Prostate gland (tissue), 2 donors: Measurements from ENCODE around the gene TEX38. TPM values are rescaled to one million over a fixed set of nuclear protein-coding genes. Genes with fewer than 3 reads are reported as not detected.
"Not testable (repeated sequence)": the region's sequence is repeated elsewhere in the genome, so short reads cannot be mapped to it uniquely, and the experiment has no call there.

Source experiments
- DNase-seq: peaks from one replicate; pipeline ENCODE4 v3.0.0-alpha.2; 2019; ENCODE audit warnings: low spot score
- H3K27ac ChIP-seq, 2 donors: fragments of 200-600 bp; sonication (generic); 2 replicates each; pipeline ENCODE4 v1.5.1; 2017 to 2019
- H3K27me3 ChIP-seq: fragments of 200-600 bp; sonication (generic); replicated peaks from 2 replicates; pipeline ENCODE4 v1.5.1; 2019; ENCODE audit not compliant: insufficient read depth
- H3K36me3 ChIP-seq, 2 donors: fragments of 200-600 bp; sonication (generic); 1 replicate in 1 of 2; 2 replicates in 1 of 2; pipeline versions ENCODE4 v1.5.1 to v1.8.1; 2017 to 2019
- H3K4me1 ChIP-seq: fragments of 200-600 bp; sonication (generic); replicated peaks from 2 replicates; pipeline ENCODE4 v1.5.1; 2019
- H3K4me3 ChIP-seq, 2 donors: fragments of 200-600 bp; sonication (generic); 2 replicates each; pipeline ENCODE4 v1.5.1; 2017 to 2019
- H3K9me3 ChIP-seq: fragments of 200-600 bp; sonication (generic); 2 replicates; pipeline ENCODE4 v1.5.1; 2017
- CTCF ChIP-seq, 4 experiments: fragments of 200-600 bp in 2 of 4; fragments of 450-650 bp in 2 of 4; sonication (generic) in 2 of 4; IDR thresholded peaks; 1 replicate in 3 of 4; 2 replicates in 1 of 4; pipeline ENCODE4 v1.5.1; 2016 to 2019; ENCODE audit warnings: antibody characterized with exemption in 4 of 4, mild to moderate bottlenecking in 2 of 4, moderate library complexity in 2 of 4
- POLR2A ChIP-seq: fragments of 450-650 bp; IDR thresholded peaks from one replicate; pipeline ENCODE4 v1.6.1; 2016; ENCODE audit warnings: antibody characterized with exemption, mild to moderate bottlenecking
- POLR2AphosphoS5 ChIP-seq: sonication (generic); formaldehyde crosslinking; IDR thresholded peaks from one replicate; pipeline ENCODE4 v1.6.1; 2017; ENCODE audit warnings: antibody characterized with exemption
- WGBS: methylation state at CpG from one replicate; pipeline ENCODE4 v1.1.5; 2018; 5-methylcytosine and 5-hydroxymethylcytosine counted together
- intact Hi-C: fragments of 100-400 bp; cut with DNase I; formaldehyde crosslinking; loops from one replicate; pipeline ENCODE4 v1.14.2; 2022
- total RNA-seq, 2 donors: library from RNA; depleted of rRNA; stranded (reverse); fragments of >200 nt; gene quantifications; one replicate each; pipeline ENCODE4 v1.1.0, GENCODE V29; 2016

TEX38 gene
- total RNA-seq, 2 donors from 2014 or later, result 30.6 TPM; not detected in 1

GRCh38 chr1:46649764-46650163, 21.9 kb upstream of the TEX38 start:
- WGBS, result 98% methylated on average over 2 of the region's 2 CpGs
- H3K27ac ChIP-seq, result no peak overlapping the region
- TF ChIP-seq POLR2A (no peak), CTCF (IDR thresholded peaks at IDR 0.05) (no peak), POLR2AphosphoS5 (no peak)
- H3K4me1 ChIP-seq, result no peaks in the 10 kb centered on the region
- no peak for DNase-seq
- intact Hi-C loops, result no loop called here
- H3K36me3 ChIP-seq, result no peaks in the 10 kb centered on the region
- H3K4me3 ChIP-seq, result no peak overlapping the region
- no peaks in the 10 kb centered on the region for H3K9me3 ChIP-seq
- H3K27me3 ChIP-seq, result no peaks in the 10 kb centered on the region

- no peak for DNase-seq
- Histone ChIP-seq H3K9me3 (no peaks in the 10 kb centered on the region), H3K4me1 (no peaks in the 10 kb centered on the region), H3K27ac (no peak overlapping the region), H3K36me3 (no peaks in the 10 kb centered on the region), H3K4me3 (no peak overlapping the region), H3K27me3 (no peaks in the 10 kb centered on the region)
- intact Hi-C loops, result no loop called here
- 99% methylated on average over 3 of the region's 3 CpGs for WGBS
- no peak for TF ChIP-seq CTCF (IDR thresholded peaks at IDR 0.05)
- no peak for TF ChIP-seq POLR2A
- TF ChIP-seq POLR2AphosphoS5, result no peak
Measured at GRCh38 chr1:46650491-46650890, 21.2 kb upstream of the TEX38 start.

- 92% methylated on average over 3 of the region's 3 CpGs for WGBS
Measured at GRCh38 chr1:46651152-46651551, 20.5 kb upstream of the TEX38 start.

GRCh38 chr1:46652321-46653100, 19.1 kb upstream of the TEX38 start:
- Histone ChIP-seq H3K4me3 (no peak overlapping the region), H3K9me3 (no peaks in the 10 kb centered on the region), H3K27ac (no peak overlapping the region), H3K36me3 (no peaks in the 10 kb centered on the region), H3K27me3 (no peaks in the 10 kb centered on the region), H3K4me1 (no peaks in the 10 kb centered on the region)
- no peak for TF ChIP-seq POLR2A
- TF ChIP-seq POLR2AphosphoS5, result no peak
- TF ChIP-seq CTCF (IDR thresholded peaks at IDR 0.05), result no peak
- WGBS, result 56% methylated on average over 6 of the region's 6 CpGs
- intact Hi-C loops, result no loop called here
- no peak for DNase-seq

More at GRCh38 chr1:46651152-46651551, 20.5 kb upstream of the TEX38 start:
- H3K36me3 ChIP-seq, H3K4me3 ChIP-seq, H3K27ac ChIP-seq, H3K27me3 ChIP-seq, intact Hi-C loops, DNase-seq, H3K9me3 ChIP-seq, H3K4me1 ChIP-seq: not testable (repeated sequence)

GRCh38 chr1:46653405-46653958, 18.2 kb upstream of the TEX38 start:
- Histone ChIP-seq H3K4me1 (no peaks in the 10 kb centered on the region), H3K27ac (peak overlapping the region in 1 of 2 donors; percentile 1), H3K36me3 (no peaks in the 10 kb centered on the region), H3K4me3 (no peak overlapping the region), H3K27me3 (no peaks in the 10 kb centered on the region), H3K9me3 (no peaks in the 10 kb centered on the region)
- WGBS, result 55% methylated on average over 2 of the region's 2 CpGs
- TF ChIP-seq POLR2AphosphoS5 (no peak), CTCF (IDR thresholded peaks at IDR 0.05) (no peak), POLR2A (no peak)
- intact Hi-C loops, result no loop called here
- DNase-seq, result no peak
